ENCODE data around the gene PPIF. TPM values are rescaled to one million over a fixed set of nuclear protein-coding genes. Genes with fewer than 3 reads are reported as not detected.

PPIF gene
- total and polyA plus RNA-seq, 4 donors: 22.2 to 84.3 (median 60.0) TPM

DNA sequence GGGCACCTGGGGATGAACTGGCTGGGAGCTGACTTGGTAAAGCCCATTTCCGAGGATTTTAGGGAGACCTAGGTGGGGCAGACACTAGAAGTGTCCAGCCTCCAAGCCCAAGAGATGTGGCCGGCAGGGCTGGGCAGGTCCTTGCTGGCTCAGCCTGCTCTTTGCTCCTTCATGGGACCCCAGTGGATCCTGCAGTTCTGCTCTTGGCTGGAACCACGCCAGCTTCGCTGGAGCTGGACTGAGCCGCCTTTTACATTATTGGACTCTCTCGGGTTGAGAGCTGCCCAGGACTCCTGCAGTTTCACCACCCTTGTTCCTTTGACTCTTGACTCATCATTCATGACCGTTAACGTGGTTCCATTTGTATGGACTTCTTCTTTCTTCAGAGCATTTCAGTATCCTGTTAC, 5.7 kb downstream of the PPIF start:
- no peak overlapping the region for H3K9ac ChIP-seq (ENCODE audit: low read depth in 1 of 2, low read length in 2 of 2)
- peaks cover 26 to 62% (median 52%) of the 10 kb centered on the region in 4 donors for H3K36me3 ChIP-seq (ENCODE audit: control insufficient read depth in 4 of 4, insufficient read depth in 3 of 4, low read depth in 1 of 4, low read length in 3 of 4)
- no peak for TF ChIP-seq GABPA (IDR thresholded peaks at IDR 0.05 in 1 of 2, conservative IDR thresholded peaks at IDR 0.05 in 1 of 2)
- TF ChIP-seq NR2F2 (IDR thresholded peaks at IDR 0.05): no peak
- TF ChIP-seq TAF1 (conservative IDR thresholded peaks at IDR 0.05): no peak
- TF ChIP-seq YY1 (IDR thresholded peaks at IDR 0.05): no peak
- no peak for TF ChIP-seq FOXA1 (IDR thresholded peaks at IDR 0.05)
- TF ChIP-seq SP1 (IDR thresholded peaks at IDR 0.05): no peak
- TF ChIP-seq, protein P1, sequence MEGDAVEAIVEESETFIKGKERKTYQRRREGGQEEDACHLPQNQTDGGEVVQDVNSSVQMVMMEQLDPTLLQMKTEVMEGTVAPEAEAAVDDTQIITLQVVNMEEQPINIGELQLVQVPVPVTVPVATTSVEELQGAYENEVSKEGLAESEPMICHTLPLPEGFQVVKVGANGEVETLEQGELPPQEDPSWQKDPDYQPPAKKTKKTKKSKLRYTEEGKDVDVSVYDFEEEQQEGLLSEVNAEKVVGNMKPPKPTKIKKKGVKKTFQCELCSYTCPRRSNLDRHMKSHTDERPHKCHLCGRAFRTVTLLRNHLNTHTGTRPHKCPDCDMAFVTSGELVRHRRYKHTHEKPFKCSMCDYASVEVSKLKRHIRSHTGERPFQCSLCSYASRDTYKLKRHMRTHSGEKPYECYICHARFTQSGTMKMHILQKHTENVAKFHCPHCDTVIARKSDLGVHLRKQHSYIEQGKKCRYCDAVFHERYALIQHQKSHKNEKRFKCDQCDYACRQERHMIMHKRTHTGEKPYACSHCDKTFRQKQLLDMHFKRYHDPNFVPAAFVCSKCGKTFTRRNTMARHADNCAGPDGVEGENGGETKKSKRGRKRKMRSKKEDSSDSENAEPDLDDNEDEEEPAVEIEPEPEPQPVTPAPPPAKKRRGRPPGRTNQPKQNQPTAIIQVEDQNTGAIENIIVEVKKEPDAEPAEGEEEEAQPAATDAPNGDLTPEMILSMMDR (IDR thresholded peaks at IDR 0.05; ENCODE audit: low read depth, low read length, missing input control): no peak
- no peak for TF ChIP-seq REST (IDR thresholded peaks at IDR 0.05)
- no peak for TF ChIP-seq HNF4A (conservative IDR thresholded peaks at IDR 0.05)
- no peak for TF ChIP-seq JUND (IDR thresholded peaks at IDR 0.05)
- TF ChIP-seq MAX (IDR thresholded peaks at IDR 0.05): no peak
- TF ChIP-seq FOXA2 (IDR thresholded peaks at IDR 0.05): no peak
- no peak for TF ChIP-seq HNF4G (IDR thresholded peaks at IDR 0.05)
- no peak for TF ChIP-seq RAD21 (IDR thresholded peaks at IDR 0.05)
- TF ChIP-seq, protein P2, sequence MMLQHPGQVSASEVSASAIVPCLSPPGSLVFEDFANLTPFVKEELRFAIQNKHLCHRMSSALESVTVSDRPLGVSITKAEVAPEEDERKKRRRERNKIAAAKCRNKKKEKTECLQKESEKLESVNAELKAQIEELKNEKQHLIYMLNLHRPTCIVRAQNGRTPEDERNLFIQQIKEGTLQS (IDR thresholded peaks at IDR 0.05): no peak
- TF ChIP-seq, protein P3, sequence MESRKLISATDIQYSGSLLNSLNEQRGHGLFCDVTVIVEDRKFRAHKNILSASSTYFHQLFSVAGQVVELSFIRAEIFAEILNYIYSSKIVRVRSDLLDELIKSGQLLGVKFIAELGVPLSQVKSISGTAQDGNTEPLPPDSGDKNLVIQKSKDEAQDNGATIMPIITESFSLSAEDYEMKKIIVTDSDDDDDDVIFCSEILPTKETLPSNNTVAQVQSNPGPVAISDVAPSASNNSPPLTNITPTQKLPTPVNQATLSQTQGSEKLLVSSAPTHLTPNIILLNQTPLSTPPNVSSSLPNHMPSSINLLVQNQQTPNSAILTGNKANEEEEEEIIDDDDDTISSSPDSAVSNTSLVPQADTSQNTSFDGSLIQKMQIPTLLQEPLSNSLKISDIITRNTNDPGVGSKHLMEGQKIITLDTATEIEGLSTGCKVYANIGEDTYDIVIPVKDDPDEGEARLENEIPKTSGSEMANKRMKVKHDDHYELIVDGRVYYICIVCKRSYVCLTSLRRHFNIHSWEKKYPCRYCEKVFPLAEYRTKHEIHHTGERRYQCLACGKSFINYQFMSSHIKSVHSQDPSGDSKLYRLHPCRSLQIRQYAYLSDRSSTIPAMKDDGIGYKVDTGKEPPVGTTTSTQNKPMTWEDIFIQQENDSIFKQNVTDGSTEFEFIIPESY (IDR thresholded peaks at IDR 0.05): no peak
- no peak for TF ChIP-seq RXRA (IDR thresholded peaks at IDR 0.05)
- WGBS: 90% methylated on average over 8 of the region's 8 CpGs
- no peak for DNase-seq (ENCODE audit: low spot score)
- no peak overlapping the region for H3K27ac ChIP-seq (ENCODE audit: low read depth in 1 of 2, low read length in 2 of 2)
- H3K4me3 ChIP-seq (ENCODE audit: low read depth in 1 of 3, low read length in 3 of 3): no peak overlapping the region
- no peaks in the 10 kb centered on the region for H3K9me3 ChIP-seq (ENCODE audit: control insufficient read depth in 4 of 4, low read length in 3 of 4)
- H3K4me1 ChIP-seq (ENCODE audit: control insufficient read depth in 4 of 4, insufficient read depth in 4 of 4, low read length in 3 of 4): peaks cover 7 to 21% (median 8%) of the 10 kb centered on the region in 4 donors
- no peaks in the 10 kb centered on the region for H3K27me3 ChIP-seq (ENCODE audit: control insufficient read depth in 4 of 4, insufficient read depth in 4 of 4, low read length in 3 of 4)
